Fibroblast of lung (primary cell): ENCODE measurements around the gene EPAS1. TPM values are rescaled to one million over a fixed set of nuclear protein-coding genes. Genes with fewer than 3 reads are reported as not detected.

ENCODE experiments used
- DNase-seq, 2 donors: peaks; one replicate each; pipeline versions ENCODE4 v3.0.0 to v3.0.0-alpha.2; 2010; ENCODE audit warnings: low read depth in 2 of 2
- H2AFZ ChIP-seq: 2 replicates; pipeline ENCODE4 v1.5.1; 2012; ENCODE audit warnings: low read length, control low read depth, inconsistent platforms
- H3K27ac ChIP-seq: 2 replicates; pipeline ENCODE4 v1.5.1; 2011; ENCODE audit warnings: low read length, control low read depth; ENCODE audit not compliant: insufficient read depth
- H3K27me3 ChIP-seq: 2 replicates; pipeline ENCODE4 v1.5.1; 2011; ENCODE audit warnings: mild to moderate bottlenecking, low read length; ENCODE audit not compliant: control insufficient read depth, insufficient read depth
- H3K36me3 ChIP-seq: 2 replicates; pipeline ENCODE4 v1.5.1; 2011; ENCODE audit warnings: low read length; ENCODE audit not compliant: control insufficient read depth, insufficient read depth
- H3K4me1 ChIP-seq: 2 replicates; pipeline ENCODE4 v1.5.1; 2011; ENCODE audit warnings: low read length; ENCODE audit not compliant: control insufficient read depth, insufficient read depth; ENCODE audit errors: extremely low read depth
- H3K4me2 ChIP-seq: 2 replicates; pipeline ENCODE4 v1.5.1; 2011; ENCODE audit warnings: low read length, control low read depth; ENCODE audit not compliant: insufficient read depth; ENCODE audit errors: extremely low read depth
- H3K4me3 ChIP-seq, 4 experiments: fragments of 200-600 bp in 1 of 4; sonication (generic) in 1 of 4; replicated peaks in 1 of 4; 2 replicates each; pipeline ENCODE4 v1.5.1; 2011 to 2016; ENCODE audit warnings: low read length in 4 of 4, low read depth in 3 of 4, mild to moderate bottlenecking in 3 of 4, control low read depth in 2 of 4, inconsistent platforms in 1 of 4, mixed read lengths in 1 of 4; ENCODE audit not compliant: insufficient read depth in 1 of 4; ENCODE audit errors: control extremely low read depth in 1 of 4
- H3K79me2 ChIP-seq: 2 replicates; pipeline ENCODE4 v1.5.1; 2012; ENCODE audit warnings: mild to moderate bottlenecking, low read length, inconsistent platforms; ENCODE audit not compliant: control insufficient read depth, insufficient read depth
- H3K9ac ChIP-seq: 2 replicates; pipeline ENCODE4 v1.5.1; 2011; ENCODE audit warnings: mild to moderate bottlenecking, low read length, control low read depth; ENCODE audit not compliant: insufficient read depth
- H3K9me3 ChIP-seq: 2 replicates; pipeline ENCODE4 v1.5.1; 2012; ENCODE audit warnings: low read depth, low read length; ENCODE audit not compliant: control insufficient read depth, insufficient read depth
- H4K20me1 ChIP-seq: 2 replicates; pipeline ENCODE4 v1.5.1; 2011; ENCODE audit warnings: low read length; ENCODE audit not compliant: control insufficient read depth, insufficient read depth; ENCODE audit errors: extremely low read depth
- CTCF ChIP-seq, 2 donors: IDR thresholded peaks in 1 of 2; conservative IDR thresholded peaks in 1 of 2; 1 replicate in 1 of 2; 2 replicates in 1 of 2; pipeline ENCODE4 v1.5.1; 2011 to 2012; ENCODE audit warnings: low read length in 2 of 2, control low read depth in 1 of 2, inconsistent platforms in 1 of 2, low read depth in 1 of 2, mild to moderate bottlenecking in 1 of 2
- EZH2 ChIP-seq: IDR thresholded peaks from 2 replicates; pipeline ENCODE4 v1.5.1; 2012; ENCODE audit warnings: low read length, control low read depth, mild to moderate bottlenecking; ENCODE audit errors: missing control alignments
- polyA plus RNA-seq, 2 donors: library from polyadenylated mRNA; depleted of rRNA in 1 of 2; stranded (reverse) in 1 of 2; unstranded in 1 of 2; fragments of >200 nt; gene quantifications; 2 replicates each; pipeline ENCODE4 v1.2.1, GENCODE V29; 2011 to 2012; ENCODE audit warnings: missing spikeins in 1 of 2
- total RNA-seq: library from RNA; depleted of rRNA; stranded (reverse); fragments of >200 nt; gene quantifications from 2 replicates; pipeline ENCODE4 v1.2.1, GENCODE V29; 2014

EPAS1 gene
- total and polyA plus RNA-seq, 2 donors (not counting 1 experiment from before 2014, with no cell fraction given), result 120 to 941 TPM

DNA sequence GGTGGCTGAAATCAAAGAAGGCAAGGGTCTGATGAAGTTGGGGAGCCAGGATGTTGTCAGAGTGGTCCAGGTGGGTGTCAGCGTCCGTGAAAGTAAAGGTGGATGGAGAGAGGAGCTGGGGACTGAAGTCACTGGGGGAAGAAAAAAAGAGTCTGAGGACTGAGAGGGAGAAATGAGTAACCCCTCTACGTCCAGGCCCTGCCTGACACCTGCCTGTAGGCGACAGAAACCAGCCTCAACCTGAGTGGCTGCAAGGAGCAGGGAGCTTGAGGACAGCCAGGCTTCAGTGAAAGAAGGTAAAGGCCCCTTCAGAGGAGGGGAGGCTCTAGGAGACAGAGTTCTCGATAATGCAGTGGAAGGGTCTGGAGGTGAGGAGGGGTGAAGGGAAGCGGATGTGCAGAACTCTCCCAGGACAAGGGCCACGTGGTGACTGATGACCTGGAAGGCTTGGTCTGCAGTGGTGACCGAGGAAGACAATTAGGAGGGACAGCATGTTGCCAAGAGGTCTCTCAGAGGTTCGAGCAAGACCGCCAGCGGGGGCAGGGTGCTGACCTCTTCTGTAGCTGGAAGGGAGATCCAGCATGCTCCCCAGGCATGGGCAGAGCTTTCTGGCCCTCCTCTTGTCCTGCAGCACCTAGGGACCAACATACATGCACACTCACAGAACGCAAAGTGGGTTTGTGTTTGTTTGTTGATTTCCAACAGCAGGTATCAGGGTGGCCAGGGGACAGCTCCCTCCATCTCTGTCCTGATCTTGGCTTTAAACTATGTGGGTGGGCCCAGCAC is 95.5 kb downstream of the EPAS1 start:
- Histone ChIP-seq H3K79me2 (no peaks in the 10 kb centered on the region), H3K27ac (no peak overlapping the region), H3K36me3 (peaks cover 4% of the 10 kb centered on the region), H2AFZ (no peak overlapping the region), H3K4me3 (no peak overlapping the region), H3K4me1 (peaks cover 2% of the 10 kb centered on the region), H3K9me3 (no peaks in the 10 kb centered on the region), H3K9ac (no peak overlapping the region), H3K4me2 (no peak overlapping the region), H4K20me1 (no peaks in the 10 kb centered on the region), H3K27me3 (no peaks in the 10 kb centered on the region)
- no peak for TF ChIP-seq CTCF (conservative IDR thresholded peaks at IDR 0.05 in 1 of 2, IDR thresholded peaks at IDR 0.05 in 1 of 2; ENCODE audit: low read depth in 1 of 2, low read length in 2 of 2)
- no peak for TF ChIP-seq EZH2
- DNase-seq, result no peak

GRCh38 chr2:46393347-46393820 is 96.2 kb downstream of the EPAS1 start:
- no peak overlapping the region for H2AFZ ChIP-seq
- H3K27me3 ChIP-seq, result no peaks in the 10 kb centered on the region
- H3K27ac ChIP-seq, result no peak overlapping the region
- H3K9ac ChIP-seq, result no peak overlapping the region
- H3K79me2 ChIP-seq, result no peaks in the 10 kb centered on the region
- H3K9me3 ChIP-seq, result no peaks in the 10 kb centered on the region
- no peak for DNase-seq
- H3K4me3 ChIP-seq, result no peak overlapping the region
- H3K4me1 ChIP-seq, result peaks cover 2% of the 10 kb centered on the region
- no peaks in the 10 kb centered on the region for H4K20me1 ChIP-seq
- TF ChIP-seq EZH2 (no peak), CTCF (conservative IDR thresholded peaks at IDR 0.05 in 1 of 2, IDR thresholded peaks at IDR 0.05 in 1 of 2; ENCODE audit: low read depth in 1 of 2, low read length in 2 of 2) (no peak)
- no peak overlapping the region for H3K4me2 ChIP-seq
- no peaks in the 10 kb centered on the region for H3K36me3 ChIP-seq

GRCh38 chr2:46393865-46394264 is 96.7 kb downstream of the EPAS1 start:
- Histone ChIP-seq H3K27me3 (no peaks in the 10 kb centered on the region), H3K4me1 (peaks cover 1% of the 10 kb centered on the region), H3K4me2 (no peak overlapping the region), H3K4me3 (no peak overlapping the region), H3K36me3 (no peaks in the 10 kb centered on the region), H3K9me3 (no peaks in the 10 kb centered on the region), H3K79me2 (no peaks in the 10 kb centered on the region), H4K20me1 (no peaks in the 10 kb centered on the region), H3K27ac (no peak overlapping the region), H3K9ac (no peak overlapping the region), H2AFZ (no peak overlapping the region)
- DNase-seq, result no peak
- TF ChIP-seq CTCF (conservative IDR thresholded peaks at IDR 0.05 in 1 of 2, IDR thresholded peaks at IDR 0.05 in 1 of 2; ENCODE audit: low read depth in 1 of 2, low read length in 2 of 2) (no peak), EZH2 (no peak)
